ENCODE data around the gene CCDC141.
A peak's percentile ranks its signal among the peaks of the same experiment; 100 is the strongest.

The CCDC141 gene

DNA sequence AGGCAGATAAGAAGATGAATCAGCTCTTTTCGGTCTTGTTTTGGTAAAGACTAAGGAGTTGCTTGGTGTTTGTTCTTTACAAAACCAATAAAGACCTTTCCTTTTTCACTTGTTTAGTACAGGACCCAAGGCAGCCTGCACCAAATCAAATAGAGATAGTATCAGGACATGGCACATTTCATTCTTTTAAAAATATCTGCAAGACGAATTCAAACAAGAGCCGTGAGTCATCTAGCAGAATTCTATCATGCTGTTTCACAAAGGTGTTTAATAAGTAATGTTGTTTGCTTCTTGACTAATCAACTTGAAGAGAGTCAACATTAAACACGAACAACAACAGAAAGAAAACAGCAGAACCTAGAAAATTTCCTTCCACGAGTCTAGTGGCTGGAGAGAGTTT is 139.9 kb downstream of the CCDC141 start:
- DNase-seq = no peak

DNA sequence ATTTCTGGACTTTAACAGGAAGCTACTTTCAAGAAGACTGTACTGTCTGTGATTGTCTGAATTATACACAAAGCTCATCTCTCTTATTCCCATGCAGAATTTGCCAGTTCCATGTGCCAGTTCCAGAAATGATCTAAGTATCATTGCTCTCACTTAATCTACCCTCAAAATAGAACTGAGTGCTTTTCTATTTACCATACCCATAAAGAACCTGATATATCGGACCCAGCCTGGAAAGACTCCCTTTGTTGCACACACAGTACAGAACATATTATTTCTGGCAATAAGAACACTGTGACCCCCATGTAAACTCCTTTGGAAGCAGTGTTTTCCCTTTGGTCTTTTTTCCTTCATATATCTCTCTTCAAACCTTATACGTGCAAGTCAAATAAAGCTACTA is 140.4 kb downstream of the CCDC141 start:
- DNase-seq = no peak

DNA sequence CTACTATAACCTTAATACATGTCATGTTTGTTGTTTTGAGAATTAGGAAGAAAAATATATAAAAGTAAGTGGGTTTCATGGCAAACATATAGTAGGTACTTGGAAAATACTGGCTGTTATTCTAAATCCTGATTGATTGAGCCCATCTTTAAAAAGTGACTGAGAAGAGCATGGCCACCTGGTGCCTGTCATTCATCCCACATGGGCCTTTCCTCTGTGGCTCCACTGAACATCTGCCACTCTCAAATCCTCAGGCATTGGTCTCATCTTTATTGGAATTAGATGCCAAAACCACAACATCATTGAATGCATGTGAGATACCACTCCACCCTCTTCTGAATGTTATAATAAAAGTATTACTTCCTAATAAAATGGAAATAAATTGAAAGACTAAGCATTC is 141.1 kb downstream of the CCDC141 start:
- DNase-seq = no peak

DNA sequence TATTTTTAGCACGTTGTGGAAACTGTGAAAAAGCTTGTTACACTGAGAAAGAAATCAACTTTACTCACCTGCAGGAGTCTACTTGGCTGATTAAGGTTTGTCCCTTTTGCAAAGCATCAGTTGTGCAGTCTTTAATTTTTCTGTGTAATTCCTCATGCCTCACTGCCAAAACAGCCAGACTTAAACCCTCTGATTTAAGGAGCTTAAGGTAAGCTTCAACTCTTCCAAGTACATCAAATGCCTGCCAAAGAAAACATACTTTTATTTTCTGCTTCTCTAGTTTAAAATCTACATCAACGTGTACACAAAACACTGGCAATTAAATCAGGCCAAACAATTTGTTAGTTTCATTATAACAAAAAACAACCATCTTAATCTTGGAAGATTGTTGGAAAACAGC is 144.7 kb downstream of the CCDC141 start:
- no peak for DNase-seq

DNA sequence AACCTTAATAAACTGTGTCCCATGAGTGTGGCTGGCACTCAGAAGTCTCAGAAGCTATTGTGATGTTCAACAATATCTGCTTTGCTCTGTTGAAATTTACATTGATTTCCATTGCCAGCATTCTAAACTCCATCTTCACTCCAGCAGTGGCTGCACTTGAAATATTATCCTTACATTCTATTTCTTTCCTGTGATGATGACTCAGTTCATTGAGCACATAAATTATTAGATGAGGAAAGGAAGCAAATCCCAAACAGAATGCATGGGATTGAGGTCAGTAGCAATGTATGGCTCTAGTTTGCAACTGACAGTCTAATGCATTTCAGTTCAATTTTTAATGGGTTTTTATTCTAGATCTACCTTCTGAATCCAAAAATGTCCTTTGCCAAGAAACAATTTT is 150.3 kb downstream of the CCDC141 start:
- no peak for DNase-seq

DNA sequence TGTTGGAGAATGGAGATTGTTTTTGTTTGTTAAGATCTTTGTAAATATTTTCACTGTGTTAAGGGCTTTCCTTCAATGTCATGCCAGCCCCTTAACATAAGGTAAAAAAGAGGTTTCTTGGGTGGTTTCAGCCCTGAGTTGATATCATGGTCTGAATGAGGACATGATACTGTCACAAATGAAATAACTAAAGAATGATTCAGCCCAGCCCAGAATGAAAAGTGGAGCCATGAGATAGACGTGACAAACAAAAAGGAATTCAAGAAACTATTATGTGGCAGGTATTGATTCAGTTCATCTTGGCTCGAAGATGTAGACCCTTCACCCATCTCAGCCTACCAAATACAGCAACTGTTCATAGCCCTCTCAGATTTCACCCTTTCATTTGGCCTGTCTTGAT is 154.1 kb downstream of the CCDC141 start:
- DNase-seq = no peak

DNA sequence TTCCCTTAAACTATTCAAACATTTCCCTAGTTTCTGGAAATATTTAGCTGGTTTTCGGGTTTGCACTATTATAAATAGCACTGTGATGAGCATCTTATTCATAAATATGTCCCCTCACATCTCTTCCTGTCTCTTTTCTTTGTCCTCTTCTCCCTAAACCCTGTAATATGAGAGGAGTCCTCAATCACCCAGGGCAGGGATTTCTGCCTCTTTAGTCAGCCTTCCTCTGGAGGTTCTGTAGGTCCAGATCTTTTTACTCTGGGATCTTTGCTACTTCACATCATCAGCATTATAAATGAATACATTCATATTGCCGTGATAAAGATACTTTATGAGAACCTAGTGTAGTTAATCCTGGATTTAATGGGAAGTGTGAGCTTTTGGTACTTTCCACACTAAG is 154.8 kb downstream of the CCDC141 start:
- DNase-seq = no peak

DNA sequence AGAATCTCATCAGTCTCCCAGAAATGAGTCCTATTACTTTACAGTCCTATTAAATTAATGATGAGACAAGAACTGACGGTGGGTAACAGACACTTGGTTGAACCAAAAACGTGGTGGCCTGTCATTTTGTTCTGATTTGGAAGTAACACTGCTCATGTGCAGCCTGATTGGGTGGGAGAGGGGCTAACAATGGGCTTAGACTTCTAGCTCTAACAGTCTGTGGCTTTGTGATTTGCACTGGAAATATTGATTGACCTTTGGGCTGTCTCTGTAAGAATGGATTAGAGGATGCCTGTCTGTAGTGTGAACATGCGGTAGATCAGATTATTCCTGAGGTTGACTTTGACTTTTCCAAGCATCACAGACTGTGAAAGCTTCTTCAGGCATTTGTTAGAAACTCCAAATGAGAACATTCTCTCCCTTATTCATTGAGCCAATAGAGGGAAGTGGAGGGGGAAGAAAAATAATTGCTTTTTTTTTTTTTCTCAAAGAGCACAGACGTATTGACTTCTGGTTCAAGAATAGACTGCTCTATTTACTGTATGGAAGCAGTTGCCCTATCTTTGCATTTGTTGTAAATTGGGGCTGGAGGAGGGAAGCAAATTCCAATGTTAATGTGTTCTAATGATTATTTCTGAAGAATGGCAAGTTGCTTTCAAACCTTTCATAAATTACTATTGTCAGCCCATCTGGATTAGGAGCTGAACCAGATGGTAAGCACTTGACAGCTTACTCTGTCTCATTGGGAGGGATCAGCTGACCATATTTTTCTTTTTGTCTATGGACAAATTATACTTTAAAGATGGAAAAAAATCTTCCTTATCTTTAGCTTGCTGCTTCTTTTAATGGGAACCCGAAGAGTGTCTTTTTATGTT is 156.9 kb downstream of the CCDC141 start:
- no peak for DNase-seq

DNA sequence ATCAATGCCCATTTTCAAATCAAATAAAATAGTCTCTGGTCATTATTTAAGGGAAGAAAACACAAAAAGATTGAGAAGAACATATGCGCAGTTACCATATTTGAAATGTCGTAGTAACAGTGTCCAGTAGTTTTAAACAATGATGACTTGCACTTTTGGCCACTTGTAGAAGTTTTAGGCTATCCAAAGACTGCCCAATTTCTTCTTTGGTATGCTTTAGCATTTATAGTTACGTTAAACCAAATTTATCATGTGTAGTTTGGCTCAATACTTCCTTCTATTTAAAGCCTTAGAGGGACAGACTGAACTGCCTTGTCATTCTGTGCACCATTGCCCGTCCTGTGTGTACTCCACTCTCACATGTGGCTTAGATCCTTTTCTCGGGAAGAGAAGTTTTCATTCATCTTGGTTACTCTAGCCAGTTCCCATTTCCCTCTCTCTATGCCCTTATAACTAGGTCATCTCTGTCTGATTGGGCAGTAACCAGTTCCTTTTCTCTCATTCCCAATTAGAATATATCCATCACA is 157.9 kb downstream of the CCDC141 start:
- no peak for DNase-seq

DNA sequence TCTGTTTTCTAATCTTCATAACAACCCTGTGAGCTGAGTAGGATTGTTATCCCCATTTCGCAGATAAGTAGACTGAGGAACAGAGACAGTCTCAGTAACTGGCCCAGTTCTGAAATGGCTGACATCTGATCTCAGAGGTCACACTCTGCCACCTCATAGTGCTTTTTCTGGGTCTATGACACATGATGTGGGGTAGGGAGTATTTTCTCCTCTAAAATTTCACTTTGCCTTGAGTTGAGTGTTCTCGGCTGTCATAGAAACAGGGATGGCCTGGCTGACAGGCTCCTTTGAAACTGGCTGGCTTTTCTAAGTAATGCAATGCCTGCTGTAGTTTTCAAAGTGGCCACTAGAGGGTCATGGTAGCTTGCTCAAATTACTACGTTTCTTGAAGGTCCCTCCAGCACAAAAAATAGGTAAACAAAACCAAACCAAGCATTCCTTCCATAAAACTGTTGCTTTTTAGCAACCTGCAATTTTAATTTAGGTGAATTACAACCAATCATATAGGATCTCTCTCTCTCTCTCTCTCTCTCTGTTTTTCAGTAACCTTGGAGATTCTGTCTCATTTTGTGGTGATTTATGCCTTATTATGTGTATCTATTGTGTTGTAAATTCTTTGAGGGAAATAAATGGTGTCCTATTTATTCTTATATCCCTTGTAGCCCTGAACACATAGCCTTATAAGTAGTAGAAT is 158.5 kb downstream of the CCDC141 start:
- DNase-seq = peak; percentile 19

DNA sequence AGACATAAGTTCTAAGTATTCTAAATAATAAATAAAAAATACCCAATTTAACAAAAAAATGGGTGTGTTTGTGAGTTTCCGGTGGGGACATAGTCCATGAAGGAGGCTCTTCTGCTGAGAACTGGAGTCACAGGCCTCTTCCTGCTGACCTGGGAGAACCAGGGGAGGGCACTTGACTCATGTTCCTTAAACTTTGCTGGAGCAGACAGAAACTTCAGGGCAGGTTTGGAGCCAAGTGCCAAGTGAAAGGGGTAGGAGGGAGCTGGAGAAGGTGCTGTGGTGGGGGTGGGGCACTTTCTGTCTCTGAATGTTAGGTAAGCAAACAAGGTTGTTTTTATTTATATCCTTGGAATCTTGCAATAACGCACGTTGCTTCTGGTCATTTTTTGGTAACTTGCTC is 163.9 kb downstream of the CCDC141 start:
- no peak for DNase-seq

DNA sequence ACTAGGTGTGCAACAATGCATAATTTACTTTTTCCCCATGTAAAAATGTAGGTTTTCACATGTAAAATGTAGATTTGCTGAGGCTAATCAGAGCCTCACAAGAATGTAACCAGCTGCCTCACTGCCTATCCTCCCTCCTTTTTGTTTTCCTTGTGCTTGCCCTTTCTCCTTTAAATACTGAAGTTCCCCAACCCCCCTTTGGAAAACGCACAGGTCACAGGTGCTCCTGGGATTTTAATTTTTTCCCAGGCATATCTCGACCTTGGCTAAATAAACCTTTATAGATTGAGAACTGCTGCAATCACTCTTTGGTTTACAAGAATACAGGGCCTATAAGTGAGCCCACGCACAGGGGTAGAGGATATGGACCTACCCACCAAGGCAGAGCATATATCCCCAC is 165.5 kb downstream of the CCDC141 start:
- DNase-seq = no peak

DNA sequence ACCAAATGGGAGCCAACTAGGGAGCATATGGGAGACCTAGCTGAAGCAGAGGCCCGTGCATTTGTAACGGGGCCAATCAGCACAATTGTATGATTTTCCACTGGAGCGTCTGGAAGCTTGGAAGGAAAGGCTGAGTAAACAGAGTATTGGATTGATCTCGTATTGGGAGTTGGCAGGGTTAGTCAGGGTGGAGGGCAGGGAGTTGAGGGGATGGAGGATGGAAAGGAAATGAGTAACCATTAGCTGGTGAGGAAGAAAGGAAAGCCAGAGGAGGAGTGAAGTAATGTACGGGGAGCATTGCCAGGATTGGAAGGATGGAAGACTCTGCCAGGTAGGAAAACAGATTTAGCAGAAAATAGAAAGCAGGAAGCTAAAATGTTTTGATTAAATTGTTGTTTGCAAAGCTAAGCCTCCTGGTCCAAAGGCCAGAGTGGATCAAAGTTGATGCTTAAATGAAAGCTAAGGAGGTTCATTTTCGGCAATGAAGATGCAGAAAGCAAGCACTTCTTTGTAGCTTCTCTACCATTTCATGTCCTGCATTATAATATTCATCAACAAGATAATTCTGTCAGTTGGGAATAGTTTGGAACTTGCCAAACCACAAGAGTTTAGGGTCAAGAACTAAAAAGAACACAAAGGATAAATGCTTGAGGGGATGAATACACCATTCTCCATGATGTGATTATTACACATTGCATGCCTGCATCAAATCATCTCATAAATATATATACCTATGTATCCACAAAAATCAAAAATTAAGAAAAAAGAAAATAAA is 167.1 kb downstream of the CCDC141 start:
- DNase-seq = no peak

DNA sequence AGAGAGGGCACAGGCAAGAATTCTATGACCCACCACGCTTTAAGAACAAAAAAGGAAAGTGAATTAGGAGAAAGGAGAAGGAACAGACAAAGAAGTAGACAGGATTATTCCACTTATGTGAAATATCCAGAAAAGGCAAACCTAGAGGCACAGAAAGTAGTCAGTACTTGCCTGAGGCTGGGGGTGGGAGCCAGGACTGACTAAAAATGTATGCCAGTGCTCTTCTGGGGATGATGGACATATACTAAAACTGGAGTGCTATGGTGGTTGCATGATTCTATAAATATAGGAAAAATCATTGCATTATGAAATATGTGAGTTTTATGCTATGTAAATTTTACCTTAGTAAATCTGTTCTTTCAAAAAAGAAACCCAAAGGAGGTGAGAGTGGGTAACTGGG is 168.9 kb downstream of the CCDC141 start:
- DNase-seq = no peak

DNA sequence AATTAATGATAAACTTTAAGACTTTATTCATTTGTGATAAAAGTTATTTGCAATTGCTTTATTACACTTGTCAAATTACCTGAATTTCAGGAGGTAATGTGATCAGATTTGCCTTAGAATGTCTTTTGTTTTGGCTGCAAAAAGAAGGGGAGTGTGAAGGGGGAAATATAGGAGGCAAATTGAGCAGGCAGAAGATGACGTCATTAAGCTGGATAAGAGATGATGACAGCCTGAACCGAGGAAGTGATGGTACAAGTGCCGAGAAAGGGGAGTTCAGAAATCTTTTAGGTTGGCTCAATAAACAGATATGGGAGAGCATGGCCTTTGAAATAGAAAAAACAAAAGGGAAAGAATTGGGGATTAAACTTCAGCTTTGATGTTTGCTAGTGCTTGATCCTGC is 169.7 kb downstream of the CCDC141 start:
- DNase-seq = no peak

DNA sequence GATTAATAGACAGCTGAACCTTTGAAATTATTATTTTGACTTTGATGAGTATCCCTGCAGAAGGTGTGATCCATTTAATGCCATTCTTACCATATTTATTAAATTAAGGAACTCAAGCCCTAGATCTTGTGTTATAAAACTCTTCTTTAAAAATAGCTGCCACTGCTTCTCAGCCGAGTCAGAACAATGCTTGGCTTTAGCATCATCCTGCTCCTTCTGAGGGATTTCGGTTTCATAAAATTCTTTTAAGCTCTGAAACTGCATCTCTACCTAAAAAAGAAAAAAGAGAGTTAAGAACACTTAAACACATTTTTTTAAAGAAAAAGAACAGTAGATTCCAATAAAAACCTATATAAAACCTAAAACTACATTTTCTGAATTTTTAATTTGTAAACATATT is 172.1 kb downstream of the CCDC141 start:
- no peak for DNase-seq

DNA sequence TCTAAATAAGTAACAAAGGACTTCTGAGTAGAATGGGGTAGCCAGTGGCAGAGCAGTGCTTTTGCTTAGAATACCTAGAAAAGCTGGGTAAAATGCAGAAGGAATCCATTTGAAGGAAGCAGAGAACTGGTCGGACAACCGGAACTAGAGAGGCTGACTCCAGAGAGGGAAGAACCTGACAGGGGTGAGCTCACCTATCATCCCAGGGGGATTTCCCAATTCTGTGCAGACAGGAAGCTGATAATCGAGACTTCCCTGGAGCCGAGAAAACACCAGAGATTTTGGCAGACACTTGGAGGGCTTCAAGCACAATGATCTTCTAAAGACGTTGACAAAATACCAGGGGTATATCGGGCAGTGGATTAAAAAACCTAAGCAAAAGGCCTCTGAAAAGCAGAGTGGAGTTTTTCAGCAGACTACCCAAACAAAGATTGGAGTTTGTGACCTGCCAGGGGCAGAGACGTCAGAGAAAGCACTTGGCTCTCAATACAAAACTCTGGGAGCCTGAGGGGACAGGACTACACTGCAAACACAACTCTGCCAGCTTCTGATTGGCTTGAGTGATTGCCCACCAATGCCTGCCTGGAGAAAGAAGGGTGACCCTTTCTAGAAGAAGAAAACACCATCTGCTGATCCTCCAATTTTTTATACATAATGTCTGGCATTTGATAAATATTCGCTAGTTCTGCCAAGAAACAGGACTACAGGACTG is 175.3 kb downstream of the CCDC141 start:
- DNase-seq = no peak

DNA sequence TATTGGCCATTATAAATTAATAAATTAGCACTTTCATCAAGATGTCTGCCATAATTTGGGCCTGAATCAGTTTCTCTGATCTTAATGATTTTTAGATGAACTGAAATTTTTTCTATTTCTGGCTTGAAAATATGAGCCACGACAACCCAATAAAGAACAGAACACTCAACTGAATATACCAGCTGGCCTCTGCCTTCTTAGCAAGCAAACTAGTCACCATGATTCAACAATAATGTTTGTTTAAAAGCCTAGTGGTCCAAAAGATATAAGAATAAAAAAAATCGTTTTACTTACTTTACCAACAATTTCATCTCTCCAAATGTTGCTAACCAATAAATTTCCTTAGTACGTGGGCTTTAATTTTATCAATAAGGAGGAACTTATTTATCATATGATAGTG is 176.0 kb downstream of the CCDC141 start:
- no peak for DNase-seq

DNA sequence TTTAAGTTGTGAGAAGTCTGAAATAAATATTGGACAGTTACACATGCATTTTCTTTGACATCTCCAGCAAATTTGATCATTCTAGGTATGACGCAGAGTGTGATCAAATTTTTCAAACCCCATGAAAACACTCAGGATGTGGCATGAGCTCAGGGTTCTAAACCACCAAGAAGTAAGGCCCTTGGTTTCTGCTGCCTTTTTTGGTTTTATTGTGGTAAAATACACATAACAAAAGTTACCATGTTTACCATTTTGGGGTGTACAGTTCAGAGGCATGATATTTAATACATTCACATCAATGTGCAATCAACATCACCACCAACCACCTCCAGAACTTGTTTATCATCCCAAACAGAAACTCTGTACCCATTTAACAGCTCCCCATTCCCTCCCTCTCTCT is 178.4 kb downstream of the CCDC141 start:
- no peak for DNase-seq

DNA sequence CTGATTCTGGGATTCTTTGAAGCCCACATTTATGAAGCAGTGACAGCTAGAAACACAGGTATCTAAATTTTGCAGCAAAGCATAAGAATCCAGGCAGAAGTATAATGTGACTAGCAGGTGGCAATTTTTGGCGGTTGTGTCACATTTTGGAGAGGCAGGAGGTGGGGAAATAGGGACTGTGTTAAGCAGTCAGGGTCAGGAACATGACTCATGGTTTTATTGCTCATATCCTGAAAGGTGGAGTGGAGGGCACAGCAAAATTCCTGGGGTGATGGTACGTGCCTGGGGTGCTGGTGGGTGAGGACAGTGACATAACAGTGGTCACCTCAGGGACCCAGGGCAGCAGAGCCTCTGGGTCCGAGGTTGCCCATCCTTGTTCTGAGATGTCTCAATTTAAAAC is 179.2 kb downstream of the CCDC141 start:
- no peak for DNase-seq

DNA sequence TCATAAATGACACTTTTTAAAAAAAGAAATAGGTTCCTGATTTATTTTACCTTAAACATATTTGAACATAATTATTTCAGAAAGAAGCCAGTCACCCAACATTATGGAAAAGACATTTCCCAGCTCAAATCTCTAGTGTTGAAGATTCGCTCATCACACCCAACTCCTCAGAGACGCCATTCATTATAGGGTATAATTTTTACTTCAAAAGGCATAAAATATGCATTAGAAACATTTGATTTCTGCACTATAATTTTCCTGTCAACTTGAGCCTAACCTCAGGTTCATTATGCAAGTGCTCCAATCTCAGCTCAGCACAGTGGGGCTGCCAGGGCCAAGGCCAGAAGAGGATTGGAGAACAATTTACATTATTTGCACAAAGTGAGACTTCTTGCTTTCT is 183.9 kb downstream of the CCDC141 start:
- no peak for DNase-seq

DNA sequence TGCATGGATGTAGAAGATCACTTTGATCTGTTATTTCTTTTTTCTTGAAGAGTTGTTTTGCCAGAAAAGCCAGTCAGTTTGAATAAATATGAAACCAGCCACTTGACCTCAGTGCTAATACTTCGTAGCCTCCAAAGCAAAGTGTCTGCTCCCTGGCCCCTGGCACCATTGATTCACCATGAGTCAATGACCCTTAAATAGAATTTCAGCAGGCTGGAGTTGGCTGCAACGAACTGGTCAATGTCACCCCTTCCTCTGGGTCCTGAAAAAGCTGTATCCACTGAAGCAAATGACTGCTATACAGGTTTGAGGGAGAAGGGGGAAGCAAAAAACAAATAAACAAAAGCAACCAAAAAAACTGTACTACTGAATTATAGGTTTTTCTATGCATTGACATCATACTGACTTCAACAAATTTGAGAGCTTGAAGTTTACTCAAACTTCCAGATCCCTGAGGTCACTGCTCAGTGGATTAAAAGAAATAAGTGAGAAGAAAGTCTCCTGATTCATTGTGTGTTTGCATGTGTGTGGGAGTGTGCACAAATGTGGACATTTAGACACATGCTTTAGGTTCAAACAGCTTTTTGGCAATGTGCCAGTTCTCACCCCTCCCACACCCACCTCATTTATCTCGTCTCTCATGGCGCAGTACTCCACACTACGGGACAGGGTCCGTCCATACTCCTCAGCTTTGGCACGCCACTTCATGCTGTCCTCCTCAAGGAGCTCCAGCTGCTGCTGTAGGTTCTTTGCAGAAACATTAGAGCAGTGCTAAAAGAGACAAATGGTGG is 184.6 kb downstream of the CCDC141 start:
- DNase-seq = no peak
